Type B pancreatic cell (in vitro differentiated cells): ENCODE measurements around the gene MRAP. TPM values are rescaled to one million over a fixed set of nuclear protein-coding genes. Genes with fewer than 3 reads are reported as not detected.

Experiments used
- DNase-seq: peaks from one replicate; pipeline ENCODE4 v3.0.0; 2021; ENCODE audit warnings: mixed read lengths; ENCODE audit not compliant: unreplicated experiment; ENCODE audit errors: extremely low spot score
- H3K27ac Mint-ChIP-seq: 2 replicates; pipeline ENCODE4 v1.8.0; 2021; ENCODE audit warnings: mild to moderate bottlenecking, mixed read lengths
- H3K27me3 Mint-ChIP-seq: 2 replicates; pipeline ENCODE4 v1.8.0; 2021; ENCODE audit warnings: mixed read lengths
- H3K36me3 Mint-ChIP-seq: 2 replicates; pipeline ENCODE4 v1.8.0; 2021; ENCODE audit warnings: mixed read lengths
- H3K4me1 Mint-ChIP-seq: one replicate; pipeline ENCODE4 v1.8.0; 2021; ENCODE audit warnings: mixed read lengths; ENCODE audit not compliant: unreplicated experiment
- H3K4me3 Mint-ChIP-seq: 2 replicates; pipeline ENCODE4 v1.8.0; 2021; ENCODE audit warnings: mild to moderate bottlenecking, mixed read lengths
- H3K9me3 Mint-ChIP-seq: 2 replicates; pipeline ENCODE4 v1.8.0; 2021; ENCODE audit warnings: mixed read lengths
- total RNA-seq: library from RNA; stranded (reverse); gene quantifications from 2 replicates; pipeline ENCODE4 v1.2.1, GENCODE V29; 2021; ENCODE audit warnings: low replicate concordance
- TF ChIP-seq, protein P1 (sequence below): fragments of 200-600 bp; sonication (generic); conservative IDR thresholded peaks from 2 replicates; pipeline ENCODE4 v1.5.0; 2021; ENCODE audit warnings: antibody characterized with exemption, mild to moderate bottlenecking

The MRAP gene
- total RNA-seq, 1 donor from 2014 or later: not detected

DNA sequence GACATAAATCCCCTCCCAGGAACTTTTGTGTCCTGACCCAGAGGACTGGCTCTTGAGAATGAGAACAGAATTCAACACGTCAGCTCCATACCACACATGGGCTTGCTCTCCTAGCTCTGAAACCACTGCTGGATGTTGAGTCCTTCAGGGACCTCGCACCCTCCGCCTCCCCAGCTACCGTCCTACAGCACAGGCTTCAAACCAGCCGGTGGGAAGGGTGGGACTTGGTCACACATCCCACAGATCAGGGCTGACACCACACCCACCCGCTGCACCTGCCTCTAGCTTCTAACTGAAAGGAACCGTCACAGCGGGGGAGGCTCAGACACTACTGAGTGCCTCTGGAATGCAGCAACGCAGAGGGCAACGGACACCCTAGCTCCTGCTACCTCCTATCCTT, 24.0 kb downstream of the MRAP start:
- H3K4me3 Mint-ChIP-seq: no peak overlapping the region
- peaks cover 36% of the 10 kb centered on the region for H3K36me3 Mint-ChIP-seq
- no peaks in the 10 kb centered on the region for H3K9me3 Mint-ChIP-seq
- TF ChIP-seq, protein P1, sequence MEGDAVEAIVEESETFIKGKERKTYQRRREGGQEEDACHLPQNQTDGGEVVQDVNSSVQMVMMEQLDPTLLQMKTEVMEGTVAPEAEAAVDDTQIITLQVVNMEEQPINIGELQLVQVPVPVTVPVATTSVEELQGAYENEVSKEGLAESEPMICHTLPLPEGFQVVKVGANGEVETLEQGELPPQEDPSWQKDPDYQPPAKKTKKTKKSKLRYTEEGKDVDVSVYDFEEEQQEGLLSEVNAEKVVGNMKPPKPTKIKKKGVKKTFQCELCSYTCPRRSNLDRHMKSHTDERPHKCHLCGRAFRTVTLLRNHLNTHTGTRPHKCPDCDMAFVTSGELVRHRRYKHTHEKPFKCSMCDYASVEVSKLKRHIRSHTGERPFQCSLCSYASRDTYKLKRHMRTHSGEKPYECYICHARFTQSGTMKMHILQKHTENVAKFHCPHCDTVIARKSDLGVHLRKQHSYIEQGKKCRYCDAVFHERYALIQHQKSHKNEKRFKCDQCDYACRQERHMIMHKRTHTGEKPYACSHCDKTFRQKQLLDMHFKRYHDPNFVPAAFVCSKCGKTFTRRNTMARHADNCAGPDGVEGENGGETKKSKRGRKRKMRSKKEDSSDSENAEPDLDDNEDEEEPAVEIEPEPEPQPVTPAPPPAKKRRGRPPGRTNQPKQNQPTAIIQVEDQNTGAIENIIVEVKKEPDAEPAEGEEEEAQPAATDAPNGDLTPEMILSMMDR: no peak
- H3K27ac Mint-ChIP-seq: no peak overlapping the region
- H3K27me3 Mint-ChIP-seq: no peaks in the 10 kb centered on the region
- DNase-seq: no peak
- no peaks in the 10 kb centered on the region for H3K4me1 Mint-ChIP-seq

DNA sequence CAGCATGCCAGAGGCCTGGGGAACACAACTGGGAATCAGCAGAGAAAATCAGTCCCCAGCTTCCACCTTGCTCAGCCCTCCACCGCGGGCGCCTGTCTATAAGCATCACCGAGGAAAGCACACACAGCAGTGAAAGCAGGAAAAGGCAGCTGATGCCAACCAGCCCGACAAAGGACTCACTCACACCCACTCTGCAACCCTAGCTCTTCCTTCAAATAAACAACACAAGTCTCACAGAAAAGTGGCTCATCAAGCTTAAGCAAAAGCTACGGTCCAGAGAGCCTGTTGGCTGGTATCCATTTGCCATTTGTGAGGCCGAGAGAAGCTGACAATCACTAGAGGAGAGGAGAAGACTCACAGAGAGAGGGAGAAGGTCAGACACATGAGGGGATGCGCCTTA, 27.1 kb downstream of the MRAP start:
- H3K36me3 Mint-ChIP-seq: peaks cover 40% of the 10 kb centered on the region
- no peaks in the 10 kb centered on the region for H3K27me3 Mint-ChIP-seq
- DNase-seq: no peak
- H3K4me3 Mint-ChIP-seq: no peak overlapping the region
- H3K9me3 Mint-ChIP-seq: no peaks in the 10 kb centered on the region
- peaks cover 14% of the 10 kb centered on the region for H3K4me1 Mint-ChIP-seq
- TF ChIP-seq, protein P1: no peak
- H3K27ac Mint-ChIP-seq: no peak overlapping the region

DNA sequence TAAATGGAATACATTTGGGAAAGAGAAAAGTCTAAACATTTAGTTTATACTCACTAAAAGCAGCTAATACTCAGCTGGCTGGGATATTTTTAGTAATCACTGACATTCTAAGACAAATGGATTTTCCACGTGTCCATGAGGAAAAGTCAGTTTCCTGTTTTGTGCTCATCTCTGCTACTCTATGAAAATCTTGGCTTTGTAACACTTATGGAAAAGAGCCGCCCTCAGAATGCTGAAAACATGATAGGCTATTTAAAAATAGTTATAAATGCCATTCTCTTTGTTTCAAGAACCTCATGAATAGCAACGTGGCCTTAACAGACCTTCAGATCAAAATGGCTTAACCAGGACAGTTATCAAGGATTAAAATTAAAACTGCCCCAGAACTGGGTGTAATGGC, 29.9 kb downstream of the MRAP start:
- no peaks in the 10 kb centered on the region for H3K9me3 Mint-ChIP-seq
- no peak for DNase-seq
- TF ChIP-seq, protein P1: no peak
- H3K27me3 Mint-ChIP-seq: no peaks in the 10 kb centered on the region
- peaks cover 49% of the 10 kb centered on the region for H3K36me3 Mint-ChIP-seq
- no peak overlapping the region for H3K4me3 Mint-ChIP-seq
- H3K27ac Mint-ChIP-seq: no peak overlapping the region
- H3K4me1 Mint-ChIP-seq: peaks cover 22% of the 10 kb centered on the region

DNA sequence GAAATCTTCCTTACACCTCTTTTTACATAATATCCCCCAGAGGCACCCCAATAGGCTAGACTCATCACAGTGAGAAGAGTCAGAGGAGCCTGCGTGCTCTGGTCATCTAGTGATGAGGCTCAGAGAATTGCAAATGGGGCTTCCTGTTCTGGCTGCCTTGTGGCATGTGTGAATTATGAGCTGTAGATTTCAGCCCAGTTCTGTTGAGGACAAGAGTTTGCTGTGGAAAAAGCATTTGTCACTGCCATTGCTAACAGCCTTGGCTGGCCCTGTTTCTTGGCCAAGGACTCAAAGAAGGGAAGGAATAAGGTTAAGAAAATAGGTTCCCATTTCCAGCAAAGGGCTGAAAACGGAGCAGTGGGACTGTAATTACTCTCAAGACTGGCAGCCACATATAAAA, 30.7 kb downstream of the MRAP start:
- no peaks in the 10 kb centered on the region for H3K27me3 Mint-ChIP-seq
- H3K36me3 Mint-ChIP-seq: peaks cover 47% of the 10 kb centered on the region
- TF ChIP-seq, protein P1: no peak
- no peak for DNase-seq
- H3K9me3 Mint-ChIP-seq: no peaks in the 10 kb centered on the region
- H3K4me1 Mint-ChIP-seq: peaks cover 22% of the 10 kb centered on the region
- H3K27ac Mint-ChIP-seq: peak overlapping the region; percentile 60
- H3K4me3 Mint-ChIP-seq: peak overlapping the region; percentile 5

DNA sequence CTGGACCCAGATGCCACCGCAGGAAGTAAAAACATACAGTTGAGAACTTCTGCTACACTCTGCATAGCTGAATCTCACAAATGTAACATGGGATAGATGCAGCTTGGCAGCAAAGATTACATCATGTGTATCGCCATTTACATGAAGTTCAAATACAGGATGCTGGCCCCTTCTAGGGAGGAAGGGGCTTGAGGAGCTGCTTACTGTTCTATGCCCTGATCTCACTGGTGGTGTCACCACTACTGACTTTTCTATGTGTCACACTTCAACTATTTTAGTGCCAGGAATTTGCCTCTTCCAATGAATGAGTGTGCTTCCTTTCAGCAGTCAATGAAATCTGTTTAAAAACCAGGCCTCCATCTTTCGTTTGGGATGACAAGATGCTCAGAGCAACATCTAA, 31.1 kb downstream of the MRAP start:
- peaks cover 22% of the 10 kb centered on the region for H3K4me1 Mint-ChIP-seq
- no peak for DNase-seq
- TF ChIP-seq, protein P1: no peak
- H3K36me3 Mint-ChIP-seq: peaks cover 44% of the 10 kb centered on the region
- peak overlapping the region; percentile 60 for H3K27ac Mint-ChIP-seq
- H3K4me3 Mint-ChIP-seq: peak overlapping the region; percentile 5
- H3K9me3 Mint-ChIP-seq: no peaks in the 10 kb centered on the region
- H3K27me3 Mint-ChIP-seq: no peaks in the 10 kb centered on the region

DNA sequence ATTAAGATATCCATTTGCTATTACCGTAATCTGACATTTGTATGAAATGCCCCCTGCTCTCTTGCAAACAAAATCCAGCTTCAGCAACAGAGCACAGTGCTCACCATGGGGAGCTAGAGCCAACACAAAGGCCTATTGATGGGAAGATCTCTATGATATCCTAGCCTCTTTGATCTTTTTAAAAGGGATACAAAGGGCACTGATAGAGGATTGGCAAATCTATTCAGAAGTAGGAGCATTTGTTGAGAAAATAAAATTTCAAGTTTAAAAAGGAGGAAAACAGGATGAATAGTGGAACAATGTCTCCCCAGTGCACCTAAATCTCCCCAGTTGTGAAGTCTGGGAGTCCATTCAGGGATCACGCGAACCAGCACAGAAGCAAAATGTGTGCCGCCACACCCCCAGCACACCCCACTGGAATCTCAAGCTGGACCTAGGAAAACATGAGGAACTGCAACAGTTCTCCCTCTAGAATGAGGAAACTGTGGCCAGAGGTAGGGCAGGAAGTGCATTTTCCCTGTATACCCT, 32.2 kb downstream of the MRAP start:
- TF ChIP-seq, protein P1: no peak
- DNase-seq: no peak
- H3K36me3 Mint-ChIP-seq: peaks cover 43% of the 10 kb centered on the region
- no peak overlapping the region for H3K27ac Mint-ChIP-seq
- no peaks in the 10 kb centered on the region for H3K9me3 Mint-ChIP-seq
- no peaks in the 10 kb centered on the region for H3K27me3 Mint-ChIP-seq
- H3K4me1 Mint-ChIP-seq: peaks cover 32% of the 10 kb centered on the region
- H3K4me3 Mint-ChIP-seq: no peak overlapping the region
